Panc1 (cell line): ENCODE results near the gene TPBGL. TPM values are rescaled to one million over a fixed set of nuclear protein-coding genes. Genes with fewer than 3 reads are reported as not detected.

Experiments
- ATAC-seq: fragments of 200-7000 bp; cut with Tn5 transposase; 2 replicates; pipeline ENCODE4 v1.9.1; 2020; ENCODE audit warnings: mild to moderate bottlenecking, moderate library complexity
- BruUV-seq: library from RNA; stranded (reverse); fragments of 400-500 nt; replicated peaks from 2 replicates; lab custom pipeline; 2021; lab: Mats Ljungman, UMichigan
- CTCF ChIA-PET: fragments of 300-600 bp; sonication (Branson Sonifier 250); formaldehyde crosslinking; loops from one replicate; lab custom pipeline; 2022; ENCODE audit warnings: antibody characterized with exemption; lab: Charles Lee
- POLR2A ChIA-PET: fragments of 300-600 bp; sonication (Branson Sonifier 250); formaldehyde crosslinking; loops from one replicate; lab custom pipeline; 2022; ENCODE audit warnings: antibody characterized with exemption; lab: Charles Lee
- DNase-seq: peaks from one replicate; pipeline ENCODE4 v3.0.0-alpha.2; 2010; ENCODE audit warnings: low read depth, low spot score
- H3K27ac ChIP-seq: 2 replicates; pipeline ENCODE4 v1.5.1; 2011; ENCODE audit warnings: mild to moderate bottlenecking, low read length, inconsistent platforms
- H3K27me3 ChIP-seq: fragments of 200-500 bp; sonication (Bioruptor generic); 2 replicates; pipeline ENCODE4 v1.6.0; 2014; ENCODE audit warnings: low read length, inconsistent platforms; ENCODE audit not compliant: control insufficient read depth, insufficient read depth
- H3K36me3 ChIP-seq: fragments of 200-500 bp; sonication (Bioruptor generic); 2 replicates; pipeline ENCODE4 v1.5.1; 2014; ENCODE audit warnings: inconsistent platforms, mild to moderate bottlenecking, low read length, moderate library complexity; ENCODE audit not compliant: control insufficient read depth, insufficient read depth
- H3K4me1 ChIP-seq: 2 replicates; pipeline ENCODE4 v1.5.1; 2011; ENCODE audit warnings: inconsistent platforms, mild to moderate bottlenecking, low read length, moderate library complexity; ENCODE audit not compliant: control insufficient read depth, insufficient read depth
- H3K4me3 ChIP-seq, 2 experiments: 2 replicates each; pipeline ENCODE4 v1.5.1; 2011 to 2012; ENCODE audit warnings: low read depth in 2 of 2, low read length in 2 of 2, mild to moderate bottlenecking in 2 of 2, inconsistent platforms in 1 of 2, moderate library complexity in 1 of 2
- H3K9me3 ChIP-seq: fragments of 200-500 bp; sonication (Bioruptor generic); 2 replicates; pipeline ENCODE4 v1.5.1; 2014; ENCODE audit warnings: low read depth, mild to moderate bottlenecking, inconsistent platforms, low read length, moderate library complexity; ENCODE audit not compliant: control insufficient read depth, insufficient read depth
- CTCF ChIP-seq: fragments of 450-650 bp; IDR thresholded peaks from 2 replicates; pipeline ENCODE4 v1.5.1; 2017; ENCODE audit warnings: mild to moderate bottlenecking
- POLR2AphosphoS5 ChIP-seq: IDR thresholded peaks from 2 replicates; pipeline ENCODE4 v1.6.1; 2012; ENCODE audit warnings: mild to moderate bottlenecking, low read depth, low read length, moderate library complexity
- REST ChIP-seq, 2 experiments: IDR thresholded peaks; 2 replicates each; pipeline ENCODE4 v1.6.1; 2011 to 2012; ENCODE audit warnings: low read depth in 2 of 2, control low read depth in 1 of 2, low read length in 1 of 2, mild to moderate bottlenecking in 1 of 2, moderate library complexity in 1 of 2; ENCODE audit not compliant: insufficient read depth in 1 of 2
- SIN3A ChIP-seq: IDR thresholded peaks from 2 replicates; pipeline ENCODE4 v1.6.1; 2012; ENCODE audit warnings: low read depth, mild to moderate bottlenecking, low read length, moderate library complexity, borderline replicate concordance; ENCODE audit not compliant: insufficient read depth
- TCF7L2 ChIP-seq: IDR thresholded peaks from 2 replicates; pipeline ENCODE4 v1.6.1; 2011; ENCODE audit warnings: mild to moderate bottlenecking, low read depth, low read length, inconsistent platforms
- in situ Hi-C: cut with HindIII; loops from 2 replicates; pipeline ENCODE4 v1.10.0; 2016; ENCODE audit warnings: low sequenced_read_pairs, low pct_unique_long_range_greater_than_20kb
- intact Hi-C: fragments of 100-400 bp; cut with micrococcal nuclease; formaldehyde crosslinking; loops from one replicate; pipeline ENCODE4 v1.10.0; 2022; ENCODE audit not compliant: unreplicated experiment
- total RNA-seq: library from RNA; stranded (reverse); gene quantifications from one replicate; pipeline ENCODE4 v1.2.1, GENCODE V29; 2021; ENCODE audit not compliant: unreplicated experiment

The TPBGL gene
- total RNA-seq, 1 experiment from 2014 or later, result 0.54 TPM

- Histone ChIP-seq H3K36me3 (no peaks in the 10 kb centered on the region), H3K4me3 (peak overlapping the region; percentile 42 to 53), H3K27me3 (no peaks in the 10 kb centered on the region; the same call in 1 of the 2 replicates), H3K27ac (no peak overlapping the region), H3K9me3 (no peaks in the 10 kb centered on the region), H3K4me1 (no peaks in the 10 kb centered on the region)
- POLR2A ChIA-PET, result no interaction called here
- intact Hi-C loops, result loop anchor here (10.0 kb wide), 1 partner anchor 317 kb away; no protein-coding TSS in a partner anchor
- no TSS peak for BruUV-seq
- in situ Hi-C loops, result loop anchor here (25.0 kb wide), 1 partner anchor 230 kb away; no protein-coding TSS in a partner anchor
- TF ChIP-seq REST (IDR thresholded peaks at IDR 0.05; ENCODE audit: insufficient read depth in 1 of 2, low read depth in 2 of 2, low read length in 1 of 2), result no peak
- no peak for TF ChIP-seq SIN3A
- no peak for TF ChIP-seq TCF7L2
- TF ChIP-seq CTCF, result no peak; the same call in none of the 2 replicates
- TF ChIP-seq POLR2AphosphoS5, result no peak
- DNase-seq (no peak), ATAC-seq (peak; percentile 32)
- CTCF ChIA-PET, result interaction anchor here (0.6 to 5.7 kb wide), 9 partner anchors 9 to 312 kb away, joined by 3 to 66 read pairs (median 3); no protein-coding TSS in a partner anchor
These were observed 1.5 kb downstream of the TPBGL start for GRCh38 chr11:75241906-75242644.

GRCh38 chr11:75242722-75243600 lies 2.4 kb downstream of the TPBGL start:
- in situ Hi-C loops, result loop anchor here (25.0 kb wide), 1 partner anchor 231 kb away; no protein-coding TSS in a partner anchor
- DNase-seq (no peak), ATAC-seq (no peak)
- Histone ChIP-seq H3K4me1 (no peaks in the 10 kb centered on the region), H3K27me3 (no peaks in the 10 kb centered on the region; the same call in 1 of the 2 replicates), H3K4me3 (no peak overlapping the region), H3K9me3 (no peaks in the 10 kb centered on the region), H3K36me3 (no peaks in the 10 kb centered on the region), H3K27ac (no peak overlapping the region)
- ChIA-PET CTCF (interaction anchor here (0.6 to 5.7 kb wide), 6 partner anchors 29 to 313 kb away, joined by 3 to 66 read pairs (median 6); no protein-coding TSS in a partner anchor), POLR2A (no interaction called here)
- BruUV-seq, result no TSS peak
- TF ChIP-seq CTCF (no peak), POLR2AphosphoS5 (no peak), SIN3A (no peak)
- intact Hi-C loops, result loop anchor here (10.0 kb wide), 1 partner anchor 318 kb away; no protein-coding TSS in a partner anchor
